HG03354 (cell line): ENCODE data around the gene STK35.
"Not testable (repeated sequence)": the region's sequence is repeated elsewhere in the genome, so short reads cannot be mapped to it uniquely, and the experiment has no call there.

ENCODE experiments used
- ATAC-seq: cut with Tn5 transposase; IDR thresholded peaks from one replicate; pipeline ENCODE4 v1.9.1; 2021; ENCODE audit warnings: mild to moderate bottlenecking; ENCODE audit not compliant: unreplicated experiment, poor library complexity, severe bottlenecking

Gene STK35

GRCh38 chr20:2174067-2174466 lies 72.4 kb downstream of the STK35 start:
- ATAC-seq, result no peak

GRCh38 chr20:2176946-2177345 lies 75.3 kb downstream of the STK35 start:
- ATAC-seq, result no peak

- no peak for ATAC-seq
Measured at GRCh38 chr20:2178318-2179232, 76.9 kb downstream of the STK35 start.

- no peak for ATAC-seq
Measured at GRCh38 chr20:2179233-2179580, 77.6 kb downstream of the STK35 start.

GRCh38 chr20:2179949-2180348 lies 78.3 kb downstream of the STK35 start:
- no peak for ATAC-seq

- no peak for ATAC-seq
Measured at GRCh38 chr20:2183381-2183780, 81.8 kb downstream of the STK35 start.

- not testable (repeated sequence) for ATAC-seq
Measured at GRCh38 chr20:2184933-2185332, 83.3 kb downstream of the STK35 start.

GRCh38 chr20:2195614-2196013 lies 94.0 kb downstream of the STK35 start:
- no peak for ATAC-seq

- ATAC-seq, result no peak
Measured at GRCh38 chr20:2197166-2197565, 95.5 kb downstream of the STK35 start.
